Activated T-cell treated with anti-CD3 and anti-CD28 coated beads for 4 hours (primary cell): ENCODE results near the gene CCDC9B.
A peak's percentile ranks its signal among the peaks of the same experiment; 100 is the strongest.

ENCODE experiments used
- DNase-seq: peaks from one replicate; pipeline ENCODE4 v3.0.0-alpha.2; 2020

CCDC9B gene

DNA sequence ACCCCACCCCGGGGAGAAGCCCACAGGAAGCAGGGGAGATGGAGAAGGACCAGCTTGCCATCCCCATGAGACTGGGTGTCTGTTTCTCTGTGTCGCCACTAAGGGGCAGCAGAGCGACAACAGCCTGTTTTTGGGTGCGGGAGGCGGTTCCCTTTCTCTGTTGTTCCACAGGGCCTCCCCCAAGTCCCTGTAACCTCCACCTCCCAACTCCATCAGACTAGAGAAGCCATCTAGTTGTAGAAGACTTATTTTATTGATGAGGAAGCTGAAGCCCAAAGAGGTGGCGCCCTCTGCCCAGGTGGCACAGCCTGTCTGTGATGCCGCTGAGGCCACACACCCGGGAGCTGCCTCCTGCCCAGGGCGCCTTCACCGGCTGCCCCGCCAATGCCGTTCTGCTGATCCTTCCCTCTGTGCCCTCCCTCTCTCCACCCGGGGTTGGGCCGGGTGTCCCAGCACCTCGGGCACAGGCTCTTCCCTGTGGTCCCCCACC is 3.9 kb upstream of the CCDC9B start:
- DNase-seq: peak; percentile 62

GRCh38 chr15:40344217-40344616 is 3.5 kb upstream of the CCDC9B start:
- DNase-seq: no peak

DNA sequence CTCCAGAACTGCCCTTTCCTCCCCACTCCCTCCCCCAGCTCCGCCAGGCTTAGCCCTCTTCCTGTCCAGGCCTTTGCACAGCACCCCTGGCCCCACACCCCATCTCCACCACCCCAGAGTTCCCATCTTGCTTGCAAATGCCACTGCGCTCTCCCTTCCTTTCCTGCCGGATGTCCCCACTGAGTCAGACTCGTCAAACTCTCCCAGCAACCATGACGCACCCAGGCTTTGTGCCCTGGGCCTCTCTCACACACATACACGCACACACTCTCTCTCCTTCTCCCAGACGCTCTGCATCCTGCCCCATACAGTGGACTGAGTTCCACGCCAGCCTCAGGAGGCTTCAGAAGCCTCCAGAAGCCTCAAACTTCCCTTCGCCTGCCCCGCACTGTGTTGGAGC is 2.8 kb upstream of the CCDC9B start:
- DNase-seq: no peak

- no peak for DNase-seq
Measured at GRCh38 chr15:40342416-40343320, 1.9 kb upstream of the CCDC9B start.

- no peak for DNase-seq
Measured at GRCh38 chr15:40340038-40340739, 550 bp downstream of the CCDC9B start.

DNA sequence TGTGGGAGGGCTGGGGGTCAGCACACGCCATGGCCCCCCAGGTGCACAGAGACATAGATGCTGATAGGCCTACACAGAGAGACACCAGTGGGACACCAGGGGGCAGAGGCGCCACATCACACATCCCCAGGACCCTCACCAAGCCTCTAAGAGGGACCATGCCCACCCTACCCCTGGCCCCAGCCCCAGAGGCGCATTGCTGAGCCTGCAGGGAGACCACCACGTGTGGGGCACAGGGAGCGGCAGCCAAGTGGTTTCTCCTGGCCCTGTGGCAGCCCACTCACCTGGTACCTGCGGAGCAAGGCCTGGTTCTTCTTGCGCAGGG is 1.2 kb downstream of the CCDC9B start:
- DNase-seq: no peak

DNA sequence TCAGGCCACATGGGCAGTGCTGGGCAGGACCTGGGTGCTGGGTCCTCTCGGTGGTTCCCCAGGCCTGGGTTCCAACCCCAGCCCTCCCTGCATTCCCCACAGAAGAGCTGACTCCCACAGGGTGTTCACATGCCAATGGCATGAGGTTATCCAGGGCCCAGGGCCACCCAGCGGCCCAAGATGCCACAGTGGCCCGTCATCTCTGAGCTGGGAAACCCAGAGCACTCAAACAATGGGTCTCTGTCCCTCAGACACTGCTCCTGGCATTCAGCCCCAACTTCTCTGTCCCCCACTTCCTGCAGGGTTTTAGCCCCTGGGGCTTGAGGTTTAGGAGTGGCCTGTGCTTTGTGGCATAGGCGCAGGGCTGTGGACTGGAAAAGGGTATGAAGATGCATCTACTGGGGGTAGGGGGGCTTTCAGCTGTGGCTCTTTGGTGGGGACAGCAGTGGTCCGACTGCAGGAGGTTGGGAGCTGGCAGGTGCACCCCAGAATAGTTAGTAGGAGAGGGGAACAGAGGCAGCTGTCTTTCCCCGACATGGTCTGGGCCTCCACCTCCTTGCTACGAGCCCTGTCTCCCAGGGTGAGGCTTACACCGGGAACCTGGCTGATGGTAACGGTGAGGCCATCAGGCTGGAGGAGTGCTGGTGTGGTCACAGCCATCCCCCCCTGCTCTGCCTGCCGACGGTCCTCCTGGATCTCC is 1.7 kb downstream of the CCDC9B start:
- no peak for DNase-seq

DNA sequence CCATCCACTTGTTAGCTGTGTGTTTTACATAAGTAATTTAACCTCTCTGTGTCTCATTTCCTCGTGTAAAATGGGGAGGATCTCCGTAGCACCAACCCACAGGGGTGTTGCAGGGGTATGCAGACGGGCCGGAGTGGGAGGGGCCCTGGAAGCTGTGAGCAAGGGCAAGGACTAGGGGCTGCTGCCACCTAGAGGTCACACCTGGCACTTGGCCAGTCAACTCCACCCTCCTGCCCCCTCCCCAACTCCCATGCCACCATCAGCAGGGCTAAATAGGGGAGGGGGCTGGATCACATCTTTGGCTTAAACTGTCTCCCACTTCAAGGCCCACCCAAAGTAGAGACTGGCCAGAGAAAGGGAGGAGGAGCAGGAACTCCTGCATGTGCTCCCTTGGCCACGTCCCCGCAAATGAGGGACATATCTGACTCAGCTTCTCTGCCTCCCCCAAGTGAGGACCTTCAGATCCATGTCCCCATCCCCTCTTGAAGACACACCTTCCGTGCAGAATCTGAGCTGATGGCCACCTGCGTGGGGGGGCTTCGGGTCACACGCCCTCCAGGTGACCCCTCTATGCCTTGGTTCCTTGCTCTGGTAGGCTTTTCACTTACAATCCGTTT is 2.6 kb downstream of the CCDC9B start:
- peak; percentile 70 for DNase-seq

- DNase-seq: no peak
Measured at GRCh38 chr15:40337597-40337996, 3.1 kb downstream of the CCDC9B start.

- no peak for DNase-seq
Measured at GRCh38 chr15:40336744-40337122, 4.0 kb downstream of the CCDC9B start.

- DNase-seq: no peak
Measured at GRCh38 chr15:40335938-40336743, 4.6 kb downstream of the CCDC9B start.

GRCh38 chr15:40334941-40335795 is 5.6 kb downstream of the CCDC9B start:
- DNase-seq: no peak

GRCh38 chr15:40334541-40334940 is 6.2 kb downstream of the CCDC9B start:
- no peak for DNase-seq

GRCh38 chr15:40333922-40334492 is 6.7 kb downstream of the CCDC9B start:
- no peak for DNase-seq

- DNase-seq: no peak
Measured at GRCh38 chr15:40332113-40332781, 8.5 kb downstream of the CCDC9B start.

DNA sequence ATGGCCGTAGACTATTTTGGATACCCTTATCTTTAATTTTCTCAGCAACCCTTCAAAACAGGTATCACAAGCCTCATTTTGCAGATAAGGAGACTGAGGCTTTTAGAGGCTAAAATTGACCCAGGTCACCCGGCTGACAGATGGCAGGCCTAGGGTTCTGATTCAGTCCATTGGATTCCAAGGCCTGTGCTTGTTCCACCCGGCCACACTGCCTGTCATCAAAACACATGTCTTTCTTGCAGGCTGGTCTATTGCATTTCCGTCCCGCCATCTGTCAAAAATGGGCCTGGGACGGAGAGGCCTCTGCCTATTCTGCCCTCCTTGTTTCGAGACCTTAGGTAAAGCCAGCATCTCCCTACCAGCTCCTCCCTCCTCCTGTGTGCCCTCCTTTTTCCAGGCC is 9.1 kb downstream of the CCDC9B start:
- DNase-seq: no peak

GRCh38 chr15:40331026-40331425 is 9.7 kb downstream of the CCDC9B start:
- no peak for DNase-seq

DNA sequence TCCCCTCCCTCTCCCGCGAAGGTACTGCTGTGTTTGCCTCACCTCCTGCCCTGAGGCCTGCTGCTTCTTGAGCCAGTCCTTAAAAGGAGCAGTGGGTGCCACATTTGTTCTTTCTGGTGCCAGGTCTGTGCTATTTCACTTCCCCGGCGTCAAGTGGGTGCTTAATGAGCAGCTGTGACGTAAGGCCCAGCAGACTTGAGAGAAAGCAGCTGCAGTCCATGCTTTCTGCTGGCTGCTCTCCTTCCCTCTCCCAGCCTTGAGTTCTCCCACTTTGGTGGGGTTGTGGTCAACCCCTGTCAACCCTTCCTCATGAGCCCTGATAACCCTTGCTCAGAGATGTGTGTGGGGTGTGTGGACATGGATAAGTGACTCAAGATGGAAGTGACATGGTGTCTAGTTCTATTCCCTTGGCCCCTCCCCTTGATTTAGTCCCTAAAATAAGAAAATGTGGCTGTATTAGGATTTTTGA is 10.3 kb downstream of the CCDC9B start:
- no peak for DNase-seq

- no peak for DNase-seq
Measured at GRCh38 chr15:40329804-40330203, 10.9 kb downstream of the CCDC9B start.

- no peak for DNase-seq
Measured at GRCh38 chr15:40328751-40329150, 12.0 kb downstream of the CCDC9B start.
